Measurements from ENCODE around the gene FAM200C. TPM values are rescaled to one million over a fixed set of nuclear protein-coding genes. Genes with fewer than 3 reads are reported as not detected.

FAM200C gene
- total and polyA plus RNA-seq, 10 of the 15 experiments (the other 5 are each of a cell fraction or from before 2014, with no cell fraction given), result 1.0 to 5.4 (median 2.2) TPM

- H3K4me3 ChIP-seq, result no peak overlapping the region
- H3K27me3 ChIP-seq (replicated peaks in 1 of 2; ENCODE audit: control insufficient read depth in 2 of 2, insufficient read depth in 2 of 2, low read length in 1 of 2), result peaks cover 0 to 5% of the 10 kb centered on the region in 2 experiments; a peak in 1 of 4 replicates
- WGBS (ENCODE audit: insufficient coverage, insufficient replicate concordance, low lambda C conversion rate, missing lambda C conversion rate), result 15% methylated on average over 2 of the region's 2 CpGs
- ChIA-PET CTCF (interaction anchor here (1.5 to 2.0 kb wide), 2 partner anchors 11 to 26 kb away, joined by 5 to 8 read pairs; no protein-coding TSS in a partner anchor), POLR2A (no interaction called here), SMC1A (ENCODE audit: uncharacterized antibody, unreplicated experiment) (interaction anchor here (1.0 to 5.8 kb wide), 3 partner anchors 13 to 356 kb away, joined by 3 to 42 read pairs (median 4); no protein-coding TSS in a partner anchor), RAD21 (ENCODE audit: unreplicated experiment) (interaction anchor here (1.0 to 1.2 kb wide), 2 partner anchors 11 to 33 kb away, joined by 4 read pairs; no protein-coding TSS in a partner anchor)
- no peaks in the 10 kb centered on the region for H3K9me3 ChIP-seq (replicated peaks; ENCODE audit: control insufficient read depth, insufficient read depth, low read length)
- ATAC-seq (no peak), DNase-seq (ENCODE audit: low read depth, low spot score) (no peak), FAIRE-seq (no peak)
- H3K27ac ChIP-seq (ENCODE audit: control insufficient read depth, insufficient read depth), result no peak overlapping the region
- no peaks in the 10 kb centered on the region for H3K36me3 ChIP-seq (ENCODE audit: control insufficient read depth in 2 of 2, insufficient read depth in 2 of 2, low read length in 1 of 2)
- H3K4me2 ChIP-seq (ENCODE audit: control insufficient read depth, insufficient read depth), result no peak overlapping the region
- in situ Hi-C loops (cut with MboI), result no loop called here
- intact Hi-C loops (cut with micrococcal nuclease; ENCODE audit: unreplicated experiment), result no loop called here
- H3K4me1 ChIP-seq (ENCODE audit: control insufficient read depth, insufficient read depth, low read length), result no peaks in the 10 kb centered on the region
- H2AFZ ChIP-seq (ENCODE audit: control insufficient read depth, low read depth, low read length), result no peak overlapping the region
- TF ChIP-seq SKIL (IDR thresholded peaks at IDR 0.05; ENCODE audit: low read depth, poor library complexity, severe bottlenecking), result no peak
- no peak for TF ChIP-seq ATF2 (IDR thresholded peaks at IDR 0.05; ENCODE audit: low read length)
- TF ChIP-seq SMAD5 (IDR thresholded peaks at IDR 0.05; ENCODE audit: low read depth), result no peak
- TF ChIP-seq BMI1 (IDR thresholded peaks at IDR 0.05; ENCODE audit: borderline replicate concordance), result no peak
- no peak for TF ChIP-seq BCL11A (IDR thresholded peaks at IDR 0.05; ENCODE audit: low read depth, low read length)
- no peak for TF ChIP-seq SMARCA5 (IDR thresholded peaks at IDR 0.05)
- TF ChIP-seq TARDBP (IDR thresholded peaks at IDR 0.05; ENCODE audit: borderline replicate concordance), result no peak
- no peak for TF ChIP-seq RAD51 (IDR thresholded peaks at IDR 0.05)
- no peak for TF ChIP-seq YBX1 (IDR thresholded peaks at IDR 0.05)
- no peak for TF ChIP-seq REST (IDR thresholded peaks at IDR 0.05; ENCODE audit: low read depth, low read length)
- BruUV-seq (replicated peaks), result no TSS peak
- H4K20me1 ChIP-seq (ENCODE audit: control insufficient read depth, insufficient read depth), result no peaks in the 10 kb centered on the region
- H3K9ac ChIP-seq (ENCODE audit: control insufficient read depth, insufficient read depth, low read length), result no peak overlapping the region
- H3K79me2 ChIP-seq (ENCODE audit: control insufficient read depth, insufficient read depth, low read length), result no peaks in the 10 kb centered on the region
Measured at GRCh38 chr5:160378330-160378729, 21.5 kb downstream of the FAM200C start.
